Muscle layer of colon (tissue), 2 donors: ENCODE data around the gene ST3GAL2.
A peak's percentile ranks its signal among the peaks of the same experiment; 100 is the strongest.

ENCODE experiments used
- H3K27ac ChIP-seq: one replicate; pipeline ENCODE4 v1.7.0; 2013; ENCODE audit warnings: low read depth, mild to moderate bottlenecking, low read length, moderate library complexity
- H3K27me3 ChIP-seq, 2 donors: one replicate each; pipeline ENCODE4 v1.7.0; 2013; ENCODE audit warnings: low read length in 2 of 2, mild to moderate bottlenecking in 2 of 2; ENCODE audit not compliant: insufficient read depth in 2 of 2, control insufficient read depth in 1 of 2
- H3K36me3 ChIP-seq: one replicate; pipeline ENCODE4 v1.7.0; 2013; ENCODE audit warnings: mild to moderate bottlenecking, low read length; ENCODE audit not compliant: insufficient read depth
- H3K4me1 ChIP-seq: one replicate; pipeline ENCODE4 v1.7.0; 2013; ENCODE audit warnings: mild to moderate bottlenecking, low read length; ENCODE audit not compliant: insufficient read depth
- H3K4me3 ChIP-seq, 2 donors: one replicate each; pipeline ENCODE4 v1.7.0; 2013; ENCODE audit warnings: low read length in 2 of 2, low read depth in 1 of 2, mild to moderate bottlenecking in 1 of 2, moderate library complexity in 1 of 2
- H3K9ac ChIP-seq: one replicate; pipeline ENCODE4 v1.7.0; 2013; ENCODE audit warnings: low read length
- H3K9me3 ChIP-seq: one replicate; pipeline ENCODE4 v1.7.0; 2013; ENCODE audit warnings: mild to moderate bottlenecking, low read length
- donor health status: abdominal sarcoma.
- donor health status: Adenocarcinoma of cecum.

ST3GAL2 gene

DNA sequence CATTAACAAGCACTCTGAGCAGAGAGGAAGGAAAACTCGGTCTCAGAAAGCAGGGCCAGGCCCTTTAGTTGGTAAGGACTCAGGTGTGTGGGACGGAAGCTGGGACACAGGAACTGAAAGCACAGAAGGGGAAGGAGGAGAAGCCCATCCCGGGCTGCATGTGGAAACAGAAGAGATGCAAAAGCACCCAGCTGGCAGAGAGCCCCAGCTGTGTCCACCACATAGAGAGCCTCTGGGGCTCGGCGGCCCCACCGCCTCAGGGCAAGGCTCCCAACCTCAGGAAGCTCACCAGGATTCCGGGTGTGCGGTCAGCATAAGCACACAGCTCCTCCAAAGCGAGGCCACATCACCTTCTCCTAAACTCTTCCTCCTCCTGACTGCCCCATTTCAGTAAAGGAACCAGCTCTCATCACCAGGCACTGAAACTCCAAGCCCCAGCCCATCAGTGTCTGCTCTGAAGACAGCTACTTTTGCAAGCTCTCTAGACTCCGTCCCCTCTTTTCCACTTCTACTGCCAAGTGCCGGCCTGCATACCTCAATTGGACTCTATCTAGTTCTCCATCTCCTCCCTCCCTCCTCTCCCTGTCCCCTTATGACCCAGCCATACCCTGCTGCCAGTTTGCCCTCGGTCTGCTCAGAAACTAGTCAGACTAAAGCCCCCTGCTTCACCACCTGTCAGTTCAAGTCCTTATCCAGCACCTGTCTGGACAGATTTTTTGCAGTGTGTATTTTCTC is 6.0 kb downstream of the ST3GAL2 start:
- Histone ChIP-seq H3K4me1 (peaks cover 69% of the 10 kb centered on the region), H3K27me3 (no peaks in the 10 kb centered on the region), H3K4me3 (peak overlapping the region in 1 of 2 donors; percentile 13), H3K9ac (no peak overlapping the region), H3K27ac (peak overlapping the region; percentile 59), H3K36me3 (no peaks in the 10 kb centered on the region), H3K9me3 (no peaks in the 10 kb centered on the region)

DNA sequence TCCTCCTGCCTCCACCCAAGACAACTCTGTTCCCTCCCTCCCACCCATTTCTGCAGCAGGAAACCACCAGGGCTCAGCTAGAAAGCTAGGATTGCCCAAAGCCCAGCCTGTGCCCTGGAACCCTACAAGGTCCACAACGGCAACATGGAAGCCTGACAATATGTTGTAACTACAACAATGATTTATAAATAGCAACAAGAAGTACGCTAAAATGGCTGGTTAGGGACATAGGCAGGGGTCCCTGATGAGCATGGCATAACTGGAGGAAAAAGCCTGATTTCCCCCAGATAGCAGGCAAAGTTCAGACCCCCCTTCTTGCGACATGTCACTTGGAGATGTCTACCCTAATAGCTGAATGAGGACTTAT is 6.6 kb downstream of the ST3GAL2 start:
- Histone ChIP-seq H3K4me1 (peaks cover 69% of the 10 kb centered on the region), H3K9me3 (no peaks in the 10 kb centered on the region), H3K9ac (no peak overlapping the region), H3K27ac (peak overlapping the region; percentile 59), H3K27me3 (no peaks in the 10 kb centered on the region), H3K36me3 (no peaks in the 10 kb centered on the region), H3K4me3 (peak overlapping the region in 1 of 2 donors; percentile 13)

DNA sequence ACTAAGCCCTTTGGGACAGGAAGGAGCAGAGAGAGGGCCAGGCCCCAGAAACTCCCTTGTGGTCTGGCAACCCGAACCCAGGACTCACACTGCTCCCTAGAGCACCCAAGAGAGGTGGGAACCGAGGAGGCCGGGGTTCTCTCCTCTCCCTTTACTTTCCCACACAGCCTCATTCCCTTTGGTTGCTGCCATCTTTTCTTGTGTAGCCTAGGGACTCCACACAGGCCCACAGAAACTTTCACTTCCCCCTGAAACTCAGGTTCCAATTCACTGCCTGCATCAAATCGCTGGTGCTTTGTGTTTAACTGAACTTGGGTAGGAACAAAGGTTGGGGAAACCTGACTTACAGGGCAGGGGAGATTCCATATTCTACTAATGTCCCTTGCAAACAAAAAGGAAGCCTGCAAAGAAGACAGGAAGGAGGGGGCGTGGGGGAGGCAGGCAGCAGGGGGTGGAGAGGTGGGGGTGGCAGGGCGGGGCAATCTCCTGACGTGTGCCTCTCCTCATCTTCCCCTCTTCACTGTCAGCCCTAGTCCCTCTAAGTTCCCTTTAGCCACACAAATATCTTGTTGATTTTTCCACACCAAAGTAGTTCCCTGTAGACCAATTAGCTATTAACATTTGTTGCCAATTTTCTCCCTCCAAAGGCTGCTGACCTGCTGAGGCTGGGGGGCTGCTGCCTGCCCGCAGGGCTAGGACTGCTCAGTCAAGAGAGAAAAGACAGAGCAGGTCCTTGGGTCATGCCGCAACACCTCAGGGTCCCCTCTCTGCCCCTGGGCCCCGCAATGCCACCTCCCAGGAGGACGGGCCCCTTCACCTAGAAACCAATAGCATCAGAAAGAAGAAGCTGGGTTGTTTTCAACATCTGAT is 8.0 kb downstream of the ST3GAL2 start:
- H3K36me3 ChIP-seq: no peaks in the 10 kb centered on the region
- H3K4me1 ChIP-seq: peaks cover 57% of the 10 kb centered on the region
- H3K4me3 ChIP-seq: peak overlapping the region in 1 of 2 donors; percentile 5
- no peaks in the 10 kb centered on the region for H3K9me3 ChIP-seq
- H3K9ac ChIP-seq: no peak overlapping the region
- no peaks in the 10 kb centered on the region for H3K27me3 ChIP-seq
- peak overlapping the region; percentile 37 for H3K27ac ChIP-seq

GRCh38 chr16:70429888-70430666 is 8.8 kb downstream of the ST3GAL2 start:
- H3K9ac ChIP-seq: no peak overlapping the region
- peak overlapping the region; percentile 37 for H3K27ac ChIP-seq
- H3K9me3 ChIP-seq: no peaks in the 10 kb centered on the region
- H3K4me1 ChIP-seq: peaks cover 57% of the 10 kb centered on the region
- H3K36me3 ChIP-seq: no peaks in the 10 kb centered on the region
- H3K27me3 ChIP-seq: no peaks in the 10 kb centered on the region
- peak overlapping the region in 1 of 2 donors; percentile 5 for H3K4me3 ChIP-seq

DNA sequence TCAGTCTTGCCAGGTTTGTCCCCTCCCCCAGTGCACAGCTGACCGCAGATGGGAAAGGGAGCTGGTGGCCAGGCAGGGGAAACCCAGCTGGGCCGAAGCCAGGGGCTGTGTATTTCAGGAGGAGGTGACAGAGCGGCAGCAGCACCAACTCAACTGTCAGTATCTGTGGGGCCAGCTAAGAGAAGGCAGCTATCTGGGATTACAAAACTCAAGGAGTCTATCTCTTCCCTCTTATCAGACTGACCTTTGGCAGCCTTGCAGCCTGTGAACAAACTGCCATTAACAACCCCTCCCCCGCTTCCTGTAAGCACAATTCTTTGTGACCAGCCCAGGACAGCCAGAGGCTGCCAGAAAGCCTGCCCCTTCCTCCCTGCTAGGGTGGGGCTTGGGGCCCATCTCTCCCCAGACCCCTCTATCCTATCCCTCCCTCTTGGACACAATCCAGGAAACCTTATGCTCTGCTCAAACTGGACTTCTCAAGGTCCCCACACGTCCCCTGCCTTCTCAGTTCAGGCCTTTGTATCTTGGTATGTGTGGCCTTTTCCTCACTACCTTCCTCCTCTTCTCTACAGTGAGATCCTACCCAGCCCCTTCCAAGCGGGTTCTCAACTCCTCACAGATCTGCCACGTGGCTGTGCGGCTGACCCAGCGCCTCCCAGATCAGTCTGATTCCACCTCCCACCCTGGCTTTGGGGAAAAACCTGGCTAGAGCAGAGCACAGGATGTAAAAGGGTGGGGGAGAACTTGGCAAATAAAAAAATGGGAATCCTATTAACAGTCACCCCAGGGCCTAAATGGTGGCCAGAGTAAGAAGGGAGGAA is 10.5 kb downstream of the ST3GAL2 start:
- Histone ChIP-seq H3K27me3 (no peaks in the 10 kb centered on the region), H3K9me3 (no peaks in the 10 kb centered on the region), H3K36me3 (no peaks in the 10 kb centered on the region), H3K4me1 (peaks cover 45% of the 10 kb centered on the region), H3K9ac (no peak overlapping the region), H3K4me3 (peak overlapping the region in 1 of 2 donors; percentile 19), H3K27ac (peak overlapping the region; percentile 12)

DNA sequence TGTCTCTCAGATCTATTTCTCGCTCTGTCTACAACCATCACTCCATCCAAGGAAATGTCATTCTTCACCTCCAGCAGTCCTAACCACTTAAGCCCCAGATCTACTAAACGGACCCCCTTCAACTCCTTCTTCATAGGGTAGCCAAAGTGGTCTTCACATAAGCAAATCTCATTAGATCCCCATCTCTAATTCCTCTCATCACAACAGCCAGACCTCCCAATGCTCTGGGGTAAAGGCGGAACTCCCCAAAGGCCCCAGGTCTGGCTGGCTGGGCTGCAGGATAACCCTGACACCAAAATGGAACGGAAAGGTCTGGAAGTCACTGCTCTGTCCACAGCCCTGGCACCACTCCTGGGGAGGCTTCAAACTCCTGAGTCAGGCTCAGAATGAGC is 11.1 kb downstream of the ST3GAL2 start:
- Histone ChIP-seq H3K27ac (peak overlapping the region; percentile 12), H3K4me1 (peaks cover 38% of the 10 kb centered on the region)

DNA sequence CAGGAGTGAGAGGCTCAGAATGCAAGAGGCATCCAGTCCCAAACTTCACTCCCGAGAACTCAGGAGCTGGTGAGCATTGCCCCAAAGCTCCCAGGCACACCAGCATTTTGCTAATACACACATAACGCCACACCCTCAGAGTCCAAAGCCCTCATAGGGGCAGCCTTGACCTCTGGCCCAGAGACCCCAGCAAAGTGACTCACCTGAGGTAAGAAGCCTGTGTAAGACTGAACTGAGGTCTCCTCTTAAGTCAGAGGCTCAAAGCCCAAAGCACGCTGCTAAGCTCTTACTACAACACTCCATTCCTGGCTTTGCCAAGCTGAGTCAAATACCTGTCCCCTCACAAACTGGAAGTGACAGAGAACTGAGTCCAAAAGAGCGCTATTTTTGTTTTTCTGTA is 16.4 kb downstream of the ST3GAL2 start:
- H3K36me3 ChIP-seq: no peaks in the 10 kb centered on the region
- H3K9me3 ChIP-seq: no peaks in the 10 kb centered on the region
- no peak overlapping the region for H3K9ac ChIP-seq
- no peaks in the 10 kb centered on the region for H3K27me3 ChIP-seq
- peaks cover 6% of the 10 kb centered on the region for H3K4me1 ChIP-seq
- no peak overlapping the region for H3K4me3 ChIP-seq
- H3K27ac ChIP-seq: no peak overlapping the region

More for the DNA sequence above, 11.1 kb downstream of the ST3GAL2 start:
- Histone ChIP-seq H3K4me3 (peak overlapping the region in 1 of 2 donors; percentile 19), H3K36me3 (no peaks in the 10 kb centered on the region), H3K27me3 (no peaks in the 10 kb centered on the region), H3K9ac (no peak overlapping the region), H3K9me3 (no peaks in the 10 kb centered on the region)

DNA sequence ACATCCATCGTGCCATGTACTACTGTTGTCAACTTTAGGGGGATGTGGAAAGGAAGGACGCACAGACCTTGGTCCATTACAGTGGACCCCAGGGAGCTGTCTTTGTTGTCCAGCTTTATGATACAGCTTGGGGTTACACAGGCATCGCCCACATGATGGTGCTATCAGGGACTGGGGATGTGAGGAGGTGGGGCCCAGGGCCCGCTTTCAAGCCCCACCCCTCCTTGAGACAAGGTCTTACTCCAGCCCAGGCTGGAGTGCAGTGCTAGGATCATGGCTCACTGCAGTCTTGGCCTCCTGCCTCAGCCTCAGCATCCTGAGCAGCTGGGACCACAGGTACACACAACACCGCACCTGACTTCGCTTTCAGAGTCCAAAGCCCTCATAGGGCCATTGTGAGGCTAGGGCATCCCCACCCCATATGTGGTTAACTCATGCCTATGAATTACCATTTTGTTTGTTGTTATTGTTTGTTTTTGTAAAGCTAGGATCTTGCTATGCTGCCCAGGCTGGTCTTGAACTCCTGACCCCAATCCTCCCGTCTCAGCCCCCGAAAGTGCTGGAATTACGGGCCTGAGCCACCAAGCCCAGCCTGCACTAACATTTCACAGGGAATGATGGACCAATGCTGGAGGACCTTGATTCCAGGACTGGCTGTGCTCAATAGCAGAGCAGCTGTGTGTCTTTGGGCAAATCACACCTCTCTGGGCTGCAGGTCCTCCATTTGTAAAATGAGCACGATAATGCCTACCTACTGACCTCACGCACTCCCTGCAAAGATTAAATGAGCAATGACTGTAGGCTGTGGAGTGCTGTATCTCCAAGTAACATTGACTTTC is 17.2 kb downstream of the ST3GAL2 start:
- H3K4me3 ChIP-seq: no peak overlapping the region
- H3K9ac ChIP-seq: no peak overlapping the region
- no peaks in the 10 kb centered on the region for H3K27me3 ChIP-seq
- no peak overlapping the region for H3K27ac ChIP-seq
- H3K4me1 ChIP-seq: peaks cover 3% of the 10 kb centered on the region
- no peaks in the 10 kb centered on the region for H3K9me3 ChIP-seq
- H3K36me3 ChIP-seq: no peaks in the 10 kb centered on the region

DNA sequence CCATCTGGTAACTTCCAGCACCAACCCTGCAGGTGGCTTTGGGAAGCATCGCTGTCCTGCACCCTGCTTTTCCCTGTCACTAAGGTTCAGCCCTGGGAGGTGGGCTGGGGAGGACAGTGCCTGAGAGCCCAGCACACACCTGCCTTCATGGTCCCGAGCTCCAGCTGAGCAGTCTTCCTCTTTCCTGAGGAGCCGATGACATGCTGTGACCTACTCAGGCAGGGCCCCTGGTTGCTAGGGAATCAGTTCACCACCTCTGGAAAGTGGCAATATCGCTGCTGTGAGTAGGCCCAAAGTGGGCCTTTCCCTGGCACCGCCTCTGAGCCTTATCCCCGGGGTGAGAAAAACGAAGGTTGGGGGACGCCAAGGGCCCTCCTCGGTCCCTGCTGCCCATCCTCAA is 17.9 kb downstream of the ST3GAL2 start:
- Histone ChIP-seq H3K36me3 (no peaks in the 10 kb centered on the region), H3K4me1 (peaks cover 3% of the 10 kb centered on the region), H3K27ac (no peak overlapping the region), H3K4me3 (no peak overlapping the region), H3K27me3 (no peaks in the 10 kb centered on the region), H3K9me3 (no peaks in the 10 kb centered on the region), H3K9ac (no peak overlapping the region)
